GM19328 (cell line): ENCODE results near the gene ANKRD29.

Source experiments
- ATAC-seq: cut with Tn5 transposase; IDR thresholded peaks from one replicate; pipeline ENCODE4 v1.9.1; 2021; ENCODE audit warnings: mild to moderate bottlenecking, moderate library complexity; ENCODE audit not compliant: unreplicated experiment

The ANKRD29 gene

DNA sequence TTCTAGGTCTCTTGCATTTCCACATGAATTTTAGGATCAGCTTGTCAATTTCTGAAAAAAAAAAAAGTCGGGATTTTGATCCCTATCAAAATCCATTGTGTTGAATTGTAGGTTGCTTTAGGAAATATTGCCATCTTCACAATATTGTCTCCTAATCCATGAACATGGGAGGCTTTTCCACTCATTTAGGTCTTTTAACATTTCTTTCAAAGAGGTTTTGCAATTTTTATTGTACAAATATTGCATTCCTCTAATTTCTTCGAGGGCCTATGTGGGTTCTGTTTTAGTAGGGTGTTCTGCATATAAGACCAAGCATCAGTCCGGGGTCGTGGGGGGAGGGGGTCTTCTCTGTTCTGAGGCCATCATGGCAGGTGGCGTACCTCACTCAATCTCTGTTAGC is 25.8 kb upstream of the ANKRD29 start:
- no peak for ATAC-seq

DNA sequence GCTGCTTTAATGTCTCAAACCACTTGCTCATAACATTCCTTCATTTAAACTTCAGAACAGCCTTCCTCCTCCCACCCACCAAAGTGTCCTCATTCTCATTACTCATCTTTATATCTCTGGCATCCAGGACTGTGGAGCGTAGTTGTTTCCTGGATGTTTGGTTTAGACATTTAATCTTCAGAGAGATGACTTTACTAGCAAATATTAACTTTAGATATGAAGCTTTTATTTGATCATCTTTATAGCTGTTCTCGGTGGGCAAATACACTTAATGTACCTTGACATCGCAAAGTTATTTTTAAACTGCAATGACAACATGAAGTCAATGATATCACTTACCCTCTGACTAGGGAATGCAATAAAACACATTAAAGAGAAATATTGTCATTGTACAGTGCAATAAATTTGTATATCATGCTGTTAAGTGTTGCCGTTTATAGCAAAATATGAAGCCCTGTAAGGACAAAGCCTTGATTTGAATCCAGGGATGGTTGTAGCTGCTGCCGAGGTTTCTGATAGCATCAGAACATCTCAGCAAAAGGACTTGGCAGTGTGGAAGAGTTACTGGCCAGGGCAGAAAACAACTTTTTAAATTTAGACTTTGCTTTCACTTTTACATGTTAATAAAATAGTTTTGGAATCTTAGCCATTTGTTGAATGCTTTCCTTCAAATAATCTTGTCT is 21.9 kb upstream of the ANKRD29 start:
- ATAC-seq, result no peak

DNA sequence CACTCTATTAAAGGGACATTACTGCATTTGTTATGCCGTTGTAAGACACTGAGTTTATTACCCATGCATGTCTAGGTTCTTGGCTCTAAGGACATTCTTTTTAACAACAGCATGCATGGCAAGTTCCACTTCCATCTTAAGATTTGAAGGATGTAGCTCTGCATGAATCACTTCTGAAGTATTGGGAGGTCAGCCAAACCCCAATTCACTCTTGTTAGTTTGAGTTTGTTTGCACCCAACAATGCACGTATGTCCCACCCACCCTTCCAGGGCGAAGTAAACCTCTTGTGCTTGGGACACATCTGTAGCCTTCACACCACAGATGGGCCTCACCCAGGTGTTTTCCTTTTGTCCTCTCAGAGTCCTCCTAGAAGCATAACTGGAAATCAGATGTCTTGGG is 21.0 kb upstream of the ANKRD29 start:
- ATAC-seq, result no peak

DNA sequence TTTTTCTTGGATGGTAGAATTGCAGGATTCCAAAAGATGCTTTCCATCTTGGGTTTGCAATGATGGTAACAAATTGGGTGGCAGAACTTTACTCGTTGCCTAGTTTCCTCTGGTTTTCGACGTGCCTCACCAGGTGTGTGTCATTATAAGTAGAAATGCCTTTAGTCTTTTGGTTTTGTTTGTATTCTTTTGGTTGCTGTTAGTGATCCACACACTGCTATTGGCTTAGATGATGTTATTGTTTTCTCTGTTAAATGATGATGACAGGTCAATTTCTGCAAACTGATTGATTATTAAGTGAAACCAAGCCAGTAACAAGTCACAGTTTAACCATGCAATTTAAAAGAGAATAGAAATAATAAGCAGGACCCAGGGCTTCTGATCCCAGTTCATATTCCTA is 20.4 kb upstream of the ANKRD29 start:
- no peak for ATAC-seq

DNA sequence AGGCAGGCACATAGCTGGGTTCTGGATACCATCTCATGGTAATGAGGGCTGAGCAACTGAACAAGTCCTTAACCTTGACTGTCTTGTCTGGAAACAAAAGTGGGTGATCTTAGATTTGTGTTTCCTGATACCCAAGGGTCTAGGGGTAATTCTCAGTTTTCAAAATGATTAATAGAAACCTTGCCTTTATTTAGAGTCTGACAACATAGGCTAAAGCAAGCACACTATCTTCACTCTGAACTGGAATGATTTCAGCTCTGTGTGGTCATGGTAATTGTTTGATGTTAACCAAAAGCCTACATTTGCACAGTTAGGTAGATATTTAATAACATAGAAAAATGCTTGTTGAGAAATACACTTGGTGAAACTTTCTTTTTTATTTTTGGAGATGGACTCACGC is 19.8 kb upstream of the ANKRD29 start:
- no peak for ATAC-seq

DNA sequence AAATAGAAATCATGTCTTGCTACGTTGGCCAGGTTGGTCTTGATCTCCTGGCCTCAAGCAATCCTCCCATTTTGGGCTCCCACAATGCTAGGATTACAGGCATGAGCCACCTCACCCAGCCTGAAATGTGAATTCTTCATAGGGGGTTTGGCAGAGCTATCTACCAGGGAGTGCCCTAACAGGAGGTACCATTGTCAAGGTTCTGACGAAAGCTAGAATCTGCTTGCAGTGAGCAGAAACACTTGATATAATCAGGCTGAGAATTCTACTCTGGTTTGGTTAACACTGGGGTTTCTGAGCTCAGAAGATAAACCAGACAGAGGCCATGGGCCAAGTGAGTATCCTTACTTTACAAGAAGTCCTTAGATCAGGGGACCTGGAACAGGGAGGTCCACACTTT is 19.3 kb upstream of the ANKRD29 start:
- no peak for ATAC-seq

DNA sequence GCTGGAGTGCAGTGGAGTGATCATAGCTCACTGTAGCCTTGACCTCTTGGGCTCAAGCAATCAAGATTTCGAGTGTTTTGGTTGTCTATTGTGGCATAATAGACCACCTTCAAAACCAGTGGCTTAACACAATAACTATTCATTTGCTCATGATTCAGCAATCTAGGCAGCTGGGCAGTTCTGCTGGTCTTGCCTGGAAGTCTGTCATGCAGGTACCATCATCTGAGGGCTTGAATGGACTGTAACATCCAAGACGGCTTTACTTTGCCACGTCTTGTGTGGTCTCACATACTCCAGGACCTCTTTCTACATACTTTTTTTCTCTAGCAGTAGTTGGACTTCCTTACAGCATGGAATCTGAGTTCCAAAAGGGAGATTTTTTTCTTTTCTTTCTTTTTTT is 13.2 kb upstream of the ANKRD29 start:
- ATAC-seq, result no peak

DNA sequence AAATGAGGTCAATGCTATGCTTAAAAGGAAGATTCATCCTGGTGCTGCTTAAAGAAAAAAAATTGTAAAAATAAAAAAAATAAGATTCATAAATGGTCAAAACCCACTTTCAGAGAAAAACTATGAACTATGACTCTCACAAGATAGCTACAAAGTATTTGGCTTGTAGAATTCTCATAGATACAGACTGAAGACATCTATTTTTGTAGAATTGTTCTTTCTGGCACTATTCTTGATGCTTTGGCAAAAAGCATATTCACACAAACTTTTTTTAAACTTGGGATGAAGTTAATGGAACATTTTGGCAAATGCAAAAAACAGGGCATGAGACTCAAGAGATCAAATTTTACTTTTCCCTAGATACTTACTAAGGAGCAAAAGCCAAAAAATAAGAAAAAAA is 12.5 kb upstream of the ANKRD29 start:
- ATAC-seq, result no peak

DNA sequence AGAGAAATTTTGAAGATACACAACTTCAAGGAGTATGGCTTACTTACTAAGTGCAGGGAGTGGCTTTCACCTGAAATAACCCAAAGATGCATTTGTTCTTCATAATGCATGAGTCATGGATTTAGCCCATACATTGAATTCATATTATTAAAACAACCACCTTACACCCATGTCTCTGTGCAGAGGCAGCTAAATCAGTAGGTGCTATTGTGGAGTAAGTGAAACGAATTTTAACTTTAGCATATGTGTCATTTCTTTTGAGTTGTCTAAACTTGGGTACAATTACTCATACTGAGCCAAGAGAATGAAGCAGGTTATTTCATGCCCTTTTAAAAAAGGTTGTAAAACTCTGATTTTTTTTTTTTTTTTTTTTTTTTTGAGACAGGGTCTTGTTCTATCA is 11.0 kb upstream of the ANKRD29 start:
- no peak for ATAC-seq

DNA sequence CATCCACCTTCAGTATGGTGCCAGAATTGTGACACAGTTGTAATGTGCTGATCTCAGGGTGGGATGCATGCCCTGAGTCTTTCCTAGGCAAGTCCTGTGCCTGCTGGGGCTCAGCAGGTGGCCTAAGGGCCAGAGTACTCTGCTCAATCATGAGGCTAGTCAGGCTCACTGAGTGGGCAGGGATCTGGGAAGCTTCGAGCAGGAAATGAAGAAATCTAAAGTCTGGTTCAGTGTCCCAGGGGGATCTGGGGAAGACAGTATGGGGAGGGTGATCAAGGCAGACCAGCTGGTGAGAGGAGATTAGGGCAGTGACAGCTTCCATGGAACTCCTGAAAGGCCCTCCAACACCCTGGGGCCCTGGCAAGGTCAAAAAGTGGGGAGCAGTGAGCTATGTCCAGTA is 8.9 kb upstream of the ANKRD29 start:
- ATAC-seq, result no peak

DNA sequence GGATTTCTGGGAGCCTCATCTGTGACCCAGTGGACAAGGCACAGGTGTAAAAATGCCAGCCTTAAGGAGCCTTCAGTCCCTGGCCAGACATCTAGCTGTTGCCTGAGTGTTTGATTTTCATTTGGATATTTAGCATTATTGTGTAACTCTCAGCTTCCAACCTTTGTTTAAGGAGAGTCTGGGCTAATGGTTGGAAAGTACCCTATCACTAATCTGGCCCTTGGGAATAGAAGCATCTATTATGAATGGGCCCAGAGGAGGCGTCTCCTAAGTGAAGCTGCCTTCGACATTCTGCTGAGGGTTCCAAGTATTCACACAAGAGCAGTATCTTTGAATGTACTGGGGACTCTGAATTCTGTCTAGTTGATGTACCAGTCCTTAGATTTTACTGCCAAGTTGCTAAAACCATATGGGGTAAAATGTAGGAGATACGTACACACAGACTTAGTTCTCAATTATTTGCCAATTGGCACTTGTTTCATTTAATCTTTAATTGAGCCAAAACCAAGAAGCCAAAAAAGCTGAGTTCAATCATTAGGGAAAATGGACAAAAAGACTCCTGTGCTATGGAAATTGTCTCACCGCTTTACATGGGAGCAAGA is 7.2 kb upstream of the ANKRD29 start:
- ATAC-seq, result no peak

DNA sequence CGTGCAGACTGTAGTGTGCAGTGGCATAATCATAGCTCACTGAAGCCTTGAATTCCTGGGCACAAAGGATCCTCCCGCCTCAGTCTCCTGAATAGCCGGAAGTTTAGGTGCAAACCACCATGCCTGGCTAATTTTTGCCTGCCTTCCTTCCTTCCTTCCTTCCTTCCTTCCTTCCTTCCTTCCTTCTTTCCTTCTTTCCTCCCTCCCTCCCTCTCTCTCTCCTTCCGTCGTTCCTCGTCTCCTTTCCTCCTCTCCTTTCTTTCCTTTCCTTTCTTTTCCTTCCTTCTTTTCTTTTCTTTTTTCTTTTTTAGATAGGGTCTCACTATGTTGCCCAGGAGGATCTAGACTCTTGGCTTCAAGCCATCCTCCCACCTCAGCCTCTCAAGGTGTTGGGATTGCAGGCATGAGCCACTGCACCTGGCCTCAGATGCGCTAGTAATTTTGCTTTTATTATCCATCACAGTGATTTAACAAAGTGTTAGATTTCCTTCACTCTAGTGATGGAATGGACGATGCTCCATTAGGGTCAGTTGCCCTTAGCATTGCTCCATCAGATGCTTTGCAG is 6.6 kb upstream of the ANKRD29 start:
- ATAC-seq, result no peak

DNA sequence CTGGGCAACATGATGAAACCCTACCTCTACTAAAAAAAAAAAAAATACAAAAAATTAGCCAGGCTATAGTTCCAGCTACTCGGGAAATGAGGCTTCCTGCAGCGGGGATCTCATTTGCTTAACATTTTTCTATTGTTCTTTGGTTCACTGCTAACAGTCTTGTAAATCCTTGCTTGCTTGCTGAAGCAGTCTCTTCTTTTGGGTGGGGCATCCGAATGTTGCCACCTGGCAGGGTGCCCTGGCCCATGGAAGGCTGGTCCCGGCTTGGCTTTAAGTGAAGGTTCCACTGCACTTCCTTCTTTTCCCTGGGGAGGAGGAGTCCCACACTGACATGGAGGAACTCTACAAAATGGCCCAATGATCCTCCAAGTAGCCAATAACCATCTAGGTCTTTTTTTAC is 6.0 kb upstream of the ANKRD29 start:
- no peak for ATAC-seq

DNA sequence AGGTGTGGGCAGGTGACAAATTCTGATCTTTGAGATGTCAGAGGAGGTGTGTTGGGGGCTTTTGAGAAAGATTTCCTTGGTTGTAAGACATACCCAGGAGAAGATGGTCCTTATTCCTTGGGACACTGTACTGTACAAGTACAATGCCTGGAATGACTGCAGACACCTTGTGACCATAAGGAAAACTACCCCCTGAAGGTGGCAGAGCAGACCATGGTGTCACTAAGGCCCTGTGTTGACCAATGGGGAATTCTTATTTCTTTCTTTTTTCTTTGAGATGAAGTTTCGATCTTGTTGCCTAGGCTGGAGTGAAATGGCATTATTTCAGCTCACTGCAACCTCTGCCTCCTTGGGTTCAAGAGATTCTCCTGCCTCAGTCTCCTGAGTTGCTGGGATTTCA is 4.4 kb upstream of the ANKRD29 start:
- no peak for ATAC-seq

DNA sequence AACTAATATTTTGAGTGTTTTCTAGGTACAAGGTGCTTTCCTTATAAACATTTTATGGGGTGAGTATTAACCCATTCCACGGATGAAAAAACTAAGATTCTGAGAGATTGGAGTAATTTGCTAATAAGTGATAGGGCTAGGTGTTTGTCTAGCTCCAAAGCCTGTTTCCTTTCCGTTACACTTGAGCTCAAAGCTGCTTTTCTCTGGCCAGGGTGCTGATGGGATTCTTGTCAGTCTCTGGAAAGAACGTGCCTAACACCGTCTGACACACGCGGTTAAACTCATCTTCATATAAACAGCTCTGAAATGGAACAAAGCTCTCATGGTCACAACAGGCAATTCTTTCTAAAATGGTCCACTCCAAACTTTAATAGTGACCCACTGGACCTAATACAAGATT is 2.0 kb upstream of the ANKRD29 start:
- no peak for ATAC-seq

DNA sequence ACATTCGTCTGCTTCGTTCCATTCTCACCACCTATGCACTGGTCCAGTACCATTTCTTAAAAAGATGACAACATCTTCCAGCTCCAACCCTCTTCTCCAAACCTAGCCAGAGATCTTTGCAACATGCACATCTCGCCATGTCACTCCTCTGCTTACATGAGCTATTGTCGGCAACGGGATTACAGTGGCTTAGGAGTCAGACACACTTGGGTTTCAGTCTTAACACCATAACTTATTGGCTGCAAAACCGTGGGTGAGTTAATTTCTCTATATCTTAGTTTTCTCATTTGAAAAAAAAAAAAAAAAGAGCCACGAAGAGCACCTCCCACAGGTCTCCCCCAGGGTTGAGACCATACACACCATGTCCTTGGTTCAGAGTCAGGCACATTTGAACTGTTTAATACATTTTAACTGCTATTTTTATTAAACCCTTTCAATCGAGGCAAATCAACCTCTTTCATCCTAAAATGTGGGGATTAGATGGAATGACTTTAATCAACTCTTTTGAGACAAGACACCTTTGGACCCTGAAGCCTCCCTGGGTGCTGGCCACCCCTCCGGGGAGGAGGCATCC is 889 bp downstream of the ANKRD29 start:
- no peak for ATAC-seq

DNA sequence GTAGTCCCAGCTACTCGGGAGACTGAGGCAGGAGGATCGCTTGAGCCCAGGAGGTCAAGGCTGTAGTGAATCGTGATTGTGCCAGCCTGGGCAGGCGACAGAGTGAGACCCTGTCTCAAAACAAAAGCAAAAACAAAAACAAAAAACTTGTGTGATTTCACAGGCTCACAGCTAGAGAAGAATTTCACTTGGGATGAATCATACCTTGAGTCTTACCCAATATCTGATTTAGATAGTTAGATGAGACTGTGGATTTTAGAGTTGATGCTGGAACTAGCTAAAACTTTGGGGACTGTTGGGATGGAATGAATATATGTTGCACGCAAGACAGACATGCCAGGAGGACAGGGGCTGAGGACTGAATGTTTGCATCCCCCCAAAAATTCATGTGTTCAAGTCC is 4.4 kb downstream of the ANKRD29 start:
- no peak for ATAC-seq

DNA sequence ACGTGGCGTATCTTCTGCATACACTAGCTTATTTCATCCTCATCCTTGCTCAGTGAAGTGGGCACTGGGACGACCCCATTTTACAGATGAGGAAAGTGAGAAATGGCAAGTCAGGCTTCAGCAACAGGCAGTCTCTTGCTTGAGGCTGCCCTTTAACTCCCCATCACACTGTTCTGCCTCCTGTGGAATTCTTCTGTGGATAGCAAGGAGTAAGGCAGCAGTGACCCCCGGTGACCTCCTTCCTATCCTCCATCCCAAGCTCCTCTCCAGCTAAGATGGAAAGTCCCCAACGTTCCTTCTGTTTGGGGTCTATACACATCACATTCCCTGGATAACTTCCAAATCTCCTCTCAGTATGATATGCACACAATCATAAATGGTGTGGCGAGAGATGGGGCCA is 10.5 kb downstream of the ANKRD29 start:
- ATAC-seq, result no peak

DNA sequence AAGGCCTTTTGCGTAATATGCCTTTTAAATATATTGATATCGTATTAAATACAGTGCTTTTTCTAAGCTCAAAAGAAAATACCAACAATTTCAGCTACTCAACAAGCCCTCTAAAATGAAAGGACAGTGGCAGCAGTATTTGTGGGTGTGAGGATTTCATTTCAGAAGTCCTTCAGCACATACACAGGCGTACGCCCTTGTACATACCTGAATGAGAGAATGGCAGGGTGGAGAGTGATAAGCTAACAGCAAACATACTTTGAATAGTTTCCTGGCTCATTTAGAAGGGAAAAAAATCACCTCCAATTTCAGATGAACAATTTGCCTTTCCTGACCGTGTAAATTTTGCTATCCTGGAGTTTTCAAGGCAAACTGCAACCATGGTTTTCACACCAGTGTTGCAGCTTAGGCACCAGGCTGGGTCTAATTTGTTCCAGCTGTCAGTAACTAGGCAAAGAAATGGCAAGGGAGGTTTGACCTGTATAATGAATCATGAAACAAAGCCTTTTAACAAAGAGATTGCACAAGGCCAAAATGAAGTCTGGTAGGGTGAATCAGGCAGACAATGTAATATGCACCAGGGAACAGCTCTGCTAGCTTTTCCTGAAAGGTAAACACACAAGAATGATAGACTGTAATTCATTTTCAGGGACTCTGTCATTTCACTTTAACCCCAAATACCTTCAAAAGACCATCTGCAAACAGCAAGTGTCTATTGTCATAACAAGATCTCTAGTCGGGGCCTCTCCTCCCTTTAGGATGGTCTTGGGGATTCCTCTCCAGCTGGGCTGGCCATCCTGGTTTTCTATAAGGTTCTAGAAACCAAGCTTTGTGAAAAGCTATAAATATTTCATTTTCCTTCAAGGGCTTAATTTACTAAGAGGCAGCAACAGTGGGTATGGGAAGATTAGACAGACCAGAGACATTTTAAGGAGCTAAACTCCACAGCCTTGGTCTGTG is 11.5 kb downstream of the ANKRD29 start:
- ATAC-seq, result no peak

DNA sequence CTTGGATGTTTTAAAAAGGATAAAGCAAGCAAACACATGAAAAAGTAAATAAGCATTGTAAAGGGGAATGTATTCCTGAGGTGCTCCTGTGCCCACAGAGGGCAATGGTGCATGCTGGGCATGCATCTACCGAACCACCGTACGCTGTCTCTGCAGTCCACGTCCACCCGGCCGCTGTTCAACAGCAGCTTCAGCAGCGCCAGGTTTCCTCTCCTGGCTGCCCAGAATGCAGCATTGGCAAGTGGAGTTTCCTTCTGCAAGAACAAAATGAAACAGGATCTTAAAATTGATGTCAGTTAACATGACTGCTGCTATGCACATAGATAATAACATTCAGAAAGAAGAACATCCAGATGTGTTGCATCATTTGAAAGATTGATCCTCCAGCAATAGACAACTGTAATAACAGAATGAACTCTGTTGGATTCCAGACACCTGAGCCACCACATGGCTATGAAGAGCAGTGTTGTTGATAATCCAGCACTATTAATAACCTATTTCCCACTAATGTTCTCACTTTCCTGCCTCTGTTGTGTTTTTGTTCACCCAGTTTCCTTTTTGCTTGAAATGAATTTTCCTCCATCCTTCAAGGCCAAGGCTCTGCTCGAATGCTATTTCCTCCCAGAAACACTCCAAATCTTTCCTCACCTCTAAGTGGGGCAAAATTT is 13.6 kb downstream of the ANKRD29 start:
- no peak for ATAC-seq

DNA sequence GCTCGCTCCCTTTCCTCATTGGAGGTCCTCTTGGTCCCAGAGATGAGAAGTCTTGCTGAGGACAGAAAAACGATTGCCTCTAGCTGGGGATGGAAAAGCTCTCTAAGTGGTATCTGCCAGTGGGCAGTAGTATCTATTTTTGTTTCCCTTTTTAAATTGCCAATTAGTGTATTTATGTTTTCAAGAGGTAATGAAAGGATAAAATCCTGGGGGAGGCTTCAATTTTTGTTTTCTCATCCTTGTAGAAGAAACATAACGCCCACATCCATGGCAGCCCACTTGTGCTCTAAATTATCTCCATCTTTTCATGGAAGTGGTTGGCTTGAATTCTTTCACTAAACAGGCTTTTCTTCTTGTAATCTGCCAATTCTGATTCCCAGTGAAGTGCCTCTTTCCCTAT is 14.3 kb downstream of the ANKRD29 start:
- no peak for ATAC-seq
